ENCODE measurements around the gene TSPAN31. TPM values are rescaled to one million over a fixed set of nuclear protein-coding genes. Genes with fewer than 3 reads are reported as not detected.
A peak's percentile ranks its signal among the peaks of the same experiment; 100 is the strongest.

TSPAN31 gene
- total RNA-seq, 1 donor = 41.6 TPM

GRCh38 chr12:57722716-57723629, 21.9 kb upstream of the TSPAN31 start:
- Histone ChIP-seq H2AFZ (ENCODE audit: low read length) (no peak overlapping the region), H3K27ac (ENCODE audit: low read depth, low read length) (no peak overlapping the region), H3K36me3 (ENCODE audit: insufficient read depth, low read length) (peaks cover 18% of the 10 kb centered on the region), H3K79me2 (ENCODE audit: insufficient read depth, low read length) (no peaks in the 10 kb centered on the region), H3K27me3 (ENCODE audit: insufficient read depth, low read length) (peaks cover 5% of the 10 kb centered on the region), H3K4me1 (ENCODE audit: insufficient read depth, low read length) (peaks cover 4% of the 10 kb centered on the region), H3K9me3 (ENCODE audit: low read depth, low read length) (no peaks in the 10 kb centered on the region), H3K4me3 (ENCODE audit: insufficient read depth, low read length) (no peak overlapping the region), H3K4me2 (ENCODE audit: insufficient read depth, low read length) (no peak overlapping the region), H4K20me1 (ENCODE audit: insufficient read depth, low read length) (peaks cover 2% of the 10 kb centered on the region)
- DNase-seq (ENCODE audit: insufficient read length, low spot score, missing footprints) = peak; percentile 66
- TF ChIP-seq CTCF (IDR thresholded peaks at IDR 0.05; ENCODE audit: extremely low read depth, low read depth, low read length) = no peak

GRCh38 chr12:57723630-57723962, 21.2 kb upstream of the TSPAN31 start:
- peak; percentile 65 for DNase-seq (ENCODE audit: insufficient read length, low spot score, missing footprints)
- peaks cover 4% of the 10 kb centered on the region for H3K4me1 ChIP-seq (ENCODE audit: insufficient read depth, low read length)
- H3K27me3 ChIP-seq (ENCODE audit: insufficient read depth, low read length) = peaks cover 5% of the 10 kb centered on the region
- no peak overlapping the region for H2AFZ ChIP-seq (ENCODE audit: low read length)
- no peak overlapping the region for H3K27ac ChIP-seq (ENCODE audit: low read depth, low read length)
- H4K20me1 ChIP-seq (ENCODE audit: insufficient read depth, low read length) = peaks cover 2% of the 10 kb centered on the region
- no peaks in the 10 kb centered on the region for H3K9me3 ChIP-seq (ENCODE audit: low read depth, low read length)
- H3K4me3 ChIP-seq (ENCODE audit: insufficient read depth, low read length) = no peak overlapping the region
- no peak overlapping the region for H3K4me2 ChIP-seq (ENCODE audit: insufficient read depth, low read length)
- TF ChIP-seq CTCF (IDR thresholded peaks at IDR 0.05; ENCODE audit: extremely low read depth, low read depth, low read length) = no peak
- H3K79me2 ChIP-seq (ENCODE audit: insufficient read depth, low read length) = no peaks in the 10 kb centered on the region
- H3K36me3 ChIP-seq (ENCODE audit: insufficient read depth, low read length) = peaks cover 12% of the 10 kb centered on the region

- no peak overlapping the region for H3K4me3 ChIP-seq (ENCODE audit: insufficient read depth, low read length)
- H2AFZ ChIP-seq (ENCODE audit: low read length) = no peak overlapping the region
- peaks cover 2% of the 10 kb centered on the region for H4K20me1 ChIP-seq (ENCODE audit: insufficient read depth, low read length)
- H3K27ac ChIP-seq (ENCODE audit: low read depth, low read length) = no peak overlapping the region
- no peaks in the 10 kb centered on the region for H3K9me3 ChIP-seq (ENCODE audit: low read depth, low read length)
- no peaks in the 10 kb centered on the region for H3K79me2 ChIP-seq (ENCODE audit: insufficient read depth, low read length)
- peaks cover 6% of the 10 kb centered on the region for H3K36me3 ChIP-seq (ENCODE audit: insufficient read depth, low read length)
- H3K27me3 ChIP-seq (ENCODE audit: insufficient read depth, low read length) = peaks cover 5% of the 10 kb centered on the region
- DNase-seq (ENCODE audit: insufficient read length, low spot score, missing footprints) = peak; percentile 73
- H3K4me1 ChIP-seq (ENCODE audit: insufficient read depth, low read length) = peaks cover 4% of the 10 kb centered on the region
- no peak for TF ChIP-seq CTCF (IDR thresholded peaks at IDR 0.05; ENCODE audit: extremely low read depth, low read depth, low read length)
- no peak overlapping the region for H3K4me2 ChIP-seq (ENCODE audit: insufficient read depth, low read length)
Observed at GRCh38 chr12:57724003-57724935, 20.6 kb upstream of the TSPAN31 start.
